AG10803 (cell line): ENCODE results near the gene HSPB6.

Source experiments
- DNase-seq: peaks from one replicate; pipeline ENCODE4 v3.0.0; 2010; ENCODE audit warnings: low read depth
- H3K4me3 ChIP-seq: 2 replicates; pipeline ENCODE4 v1.5.1; 2011; ENCODE audit warnings: mild to moderate bottlenecking, low read length, control low read depth
- TF ChIP-seq, protein P1 (sequence below): conservative IDR thresholded peaks from 2 replicates; pipeline ENCODE4 v1.5.1; 2011; ENCODE audit warnings: mild to moderate bottlenecking, low read length, control low read depth, inconsistent platforms

HSPB6 gene

GRCh38 chr19:35723671-35724070 lies 33.2 kb downstream of the HSPB6 start:
- TF ChIP-seq, protein P1, sequence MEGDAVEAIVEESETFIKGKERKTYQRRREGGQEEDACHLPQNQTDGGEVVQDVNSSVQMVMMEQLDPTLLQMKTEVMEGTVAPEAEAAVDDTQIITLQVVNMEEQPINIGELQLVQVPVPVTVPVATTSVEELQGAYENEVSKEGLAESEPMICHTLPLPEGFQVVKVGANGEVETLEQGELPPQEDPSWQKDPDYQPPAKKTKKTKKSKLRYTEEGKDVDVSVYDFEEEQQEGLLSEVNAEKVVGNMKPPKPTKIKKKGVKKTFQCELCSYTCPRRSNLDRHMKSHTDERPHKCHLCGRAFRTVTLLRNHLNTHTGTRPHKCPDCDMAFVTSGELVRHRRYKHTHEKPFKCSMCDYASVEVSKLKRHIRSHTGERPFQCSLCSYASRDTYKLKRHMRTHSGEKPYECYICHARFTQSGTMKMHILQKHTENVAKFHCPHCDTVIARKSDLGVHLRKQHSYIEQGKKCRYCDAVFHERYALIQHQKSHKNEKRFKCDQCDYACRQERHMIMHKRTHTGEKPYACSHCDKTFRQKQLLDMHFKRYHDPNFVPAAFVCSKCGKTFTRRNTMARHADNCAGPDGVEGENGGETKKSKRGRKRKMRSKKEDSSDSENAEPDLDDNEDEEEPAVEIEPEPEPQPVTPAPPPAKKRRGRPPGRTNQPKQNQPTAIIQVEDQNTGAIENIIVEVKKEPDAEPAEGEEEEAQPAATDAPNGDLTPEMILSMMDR: no peak
- no peak overlapping the region for H3K4me3 ChIP-seq
- no peak for DNase-seq

DNA sequence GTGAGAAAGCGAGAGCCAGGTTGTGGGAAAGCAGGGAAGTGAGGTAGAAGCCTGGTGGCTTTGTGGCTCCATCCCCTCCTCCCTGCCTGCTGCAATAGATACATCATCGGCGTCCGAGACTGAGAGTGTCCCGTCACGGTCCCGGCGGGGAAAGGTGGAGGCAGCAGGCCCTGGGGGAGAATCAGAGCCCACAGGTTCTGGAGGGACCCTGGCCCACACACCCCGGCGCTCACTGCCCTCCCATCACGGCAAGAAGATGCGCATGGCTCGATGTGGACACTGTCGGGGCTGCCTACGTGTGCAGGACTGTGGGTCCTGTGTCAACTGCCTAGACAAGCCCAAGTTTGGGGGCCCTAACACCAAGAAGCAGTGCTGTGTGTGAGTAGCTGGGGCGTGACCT lies 33.9 kb downstream of the HSPB6 start:
- TF ChIP-seq, protein P1: no peak
- no peak overlapping the region for H3K4me3 ChIP-seq
- DNase-seq: no peak

DNA sequence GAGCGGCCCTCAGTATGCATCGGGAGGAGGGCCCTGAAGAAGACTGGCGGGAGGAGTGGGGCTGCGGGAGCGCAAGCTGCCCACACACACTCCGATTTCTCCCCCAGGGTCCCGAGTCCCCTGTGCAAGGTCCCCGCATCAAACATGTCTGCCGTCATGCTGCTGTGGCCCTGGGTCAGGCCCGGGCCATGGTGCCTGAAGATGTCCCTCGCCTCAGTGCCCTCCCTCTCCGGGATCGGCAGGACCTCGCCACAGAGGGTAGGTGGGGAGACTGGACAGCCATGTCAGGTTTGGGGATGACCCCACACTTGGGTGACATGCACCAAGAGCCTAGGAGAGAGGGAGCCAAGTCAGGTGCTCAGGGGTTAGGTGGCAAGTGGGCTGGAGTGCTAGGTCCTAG lies 34.4 kb downstream of the HSPB6 start:
- no peak overlapping the region for H3K4me3 ChIP-seq
- no peak for DNase-seq
- TF ChIP-seq, protein P1: no peak

- DNase-seq: no peak
- no peak overlapping the region for H3K4me3 ChIP-seq
- TF ChIP-seq, protein P1: no peak
These were observed 35.5 kb downstream of the HSPB6 start for GRCh38 chr19:35721374-35721773.

- no peak overlapping the region for H3K4me3 ChIP-seq
- DNase-seq: no peak
- TF ChIP-seq, protein P1: no peak
These were observed 36.2 kb downstream of the HSPB6 start for GRCh38 chr19:35720648-35721047.

- TF ChIP-seq, protein P1: no peak
- no peak overlapping the region for H3K4me3 ChIP-seq
- no peak for DNase-seq
These were observed 36.7 kb downstream of the HSPB6 start for GRCh38 chr19:35720163-35720524.

DNA sequence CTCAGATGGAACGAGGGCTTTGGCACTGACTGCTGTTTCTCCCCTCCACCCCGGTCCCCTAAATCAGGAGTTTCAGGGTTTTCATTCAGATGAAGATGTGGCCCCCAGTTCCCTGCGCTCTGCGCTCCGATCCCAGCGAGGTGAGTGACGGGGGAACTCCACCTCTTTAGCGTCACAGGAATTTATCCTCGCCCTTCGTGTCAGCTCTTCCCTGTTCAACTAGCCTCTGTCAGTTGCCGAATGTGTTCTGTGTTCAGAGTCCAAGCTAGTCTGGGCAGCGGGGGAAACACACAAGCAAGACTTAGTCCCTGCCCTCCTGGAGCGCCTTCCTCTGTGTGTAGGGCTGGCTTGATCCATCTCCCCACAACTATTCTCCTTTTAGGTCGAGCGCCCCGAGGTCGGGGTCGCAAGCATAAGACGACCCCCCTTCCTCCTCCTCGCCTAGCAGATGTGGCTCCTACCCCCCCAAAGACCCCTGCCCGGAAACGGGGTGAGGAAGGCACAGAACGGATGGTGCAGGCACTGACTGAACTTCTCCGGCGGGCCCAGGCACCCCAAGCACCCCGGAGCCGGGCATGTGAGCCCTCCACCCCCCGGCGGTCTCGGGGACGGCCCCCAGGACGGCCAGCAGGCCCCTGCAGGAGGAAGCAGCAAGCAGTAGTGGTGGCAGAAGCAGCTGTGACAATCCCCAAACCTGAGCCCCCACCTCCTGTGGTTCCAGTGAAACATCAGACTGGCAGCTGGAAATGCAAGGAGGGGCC lies 37.2 kb downstream of the HSPB6 start:
- peak overlapping the region; percentile 91 for H3K4me3 ChIP-seq
- DNase-seq: no peak
- TF ChIP-seq, protein P1: no peak
